Measurements from ENCODE around the gene ZBTB5. TPM values are rescaled to one million over a fixed set of nuclear protein-coding genes. Genes with fewer than 3 reads are reported as not detected.
A peak's percentile ranks its signal among the peaks of the same experiment; 100 is the strongest.

ZBTB5 gene
- polyA plus RNA-seq, 3 donors from 2014 or later = 0.72 to 1.2 TPM; not detected in 1

DNA sequence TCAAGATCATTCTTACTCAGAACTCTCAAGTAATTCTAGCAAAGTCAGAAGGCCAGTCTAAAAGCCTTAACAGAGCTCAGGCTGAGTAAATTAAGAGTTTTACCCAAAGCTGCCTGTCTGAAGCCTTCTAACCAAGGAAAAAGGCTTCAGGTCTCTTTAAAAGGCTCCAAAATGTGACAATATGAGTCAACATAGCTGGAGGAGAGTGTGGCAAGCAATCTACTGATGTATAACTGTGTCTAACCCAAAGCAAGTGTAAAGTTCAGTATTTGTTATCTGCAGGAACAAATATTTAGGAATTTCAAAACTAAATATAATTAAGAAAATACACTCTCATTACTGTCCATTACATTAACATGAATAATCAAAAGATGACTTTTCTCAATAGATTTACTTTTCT is 11.0 kb downstream of the ZBTB5 start:
- no peak overlapping the region for H3K4me3 Mint-ChIP-seq
- H3K4me1 Mint-ChIP-seq = peaks cover 8 to 18% of the 10 kb centered on the region in 2 donors
- peaks cover 0 to 8% (median 5%) of the 10 kb centered on the region in 3 donors for H3K36me3 Mint-ChIP-seq
- DNase-seq = no peak
- H3K27me3 Mint-ChIP-seq (ENCODE audit: low read depth in 3 of 3) = no peaks in the 10 kb centered on the region
- H3K9me3 Mint-ChIP-seq = no peaks in the 10 kb centered on the region
- no peak overlapping the region for H3K27ac Mint-ChIP-seq

DNA sequence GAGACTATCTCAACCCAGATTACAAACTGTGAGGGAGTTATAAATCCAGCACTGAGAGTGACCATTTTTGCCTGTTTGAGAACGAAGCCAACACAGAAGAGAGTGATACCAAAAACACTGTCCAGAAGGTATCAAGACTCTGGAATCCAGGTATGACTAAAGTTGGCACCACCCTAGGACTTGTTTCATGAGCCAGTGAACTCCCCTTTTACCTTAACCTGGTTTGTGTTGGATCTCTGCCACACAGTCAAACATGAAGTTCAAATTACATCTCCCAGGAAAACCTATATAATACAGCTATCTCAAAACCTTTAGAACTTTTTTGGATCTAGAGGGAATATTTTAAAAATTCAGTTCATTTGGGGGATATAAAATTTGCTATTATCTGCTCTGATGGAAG is 11.4 kb downstream of the ZBTB5 start:
- no peak overlapping the region for H3K27ac Mint-ChIP-seq

DNA sequence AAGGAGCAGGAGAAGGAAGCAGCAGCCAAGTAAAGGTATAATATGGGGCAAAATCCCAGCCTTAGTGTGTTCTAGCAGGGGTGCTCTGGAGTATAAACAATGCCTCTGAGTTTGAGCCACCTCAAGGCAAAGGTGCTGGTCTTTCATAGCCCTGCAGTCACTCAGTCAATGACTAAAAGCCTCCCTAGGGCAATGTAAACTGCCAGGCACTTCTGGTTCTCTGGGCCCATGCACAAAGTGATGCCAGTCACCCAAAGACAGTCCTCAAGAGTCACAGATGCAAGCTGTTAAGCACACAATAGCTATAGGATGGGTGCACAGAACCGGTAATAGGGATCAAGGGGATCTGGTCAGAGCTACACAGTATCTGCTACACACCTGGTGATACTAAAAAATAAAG is 12.6 kb downstream of the ZBTB5 start:
- no peak overlapping the region for H3K27ac Mint-ChIP-seq

More for the DNA sequence above, 11.4 kb downstream of the ZBTB5 start:
- H3K4me1 Mint-ChIP-seq = peaks cover 8 to 18% of the 10 kb centered on the region in 2 donors
- peaks cover 0 to 8% (median 5%) of the 10 kb centered on the region in 3 donors for H3K36me3 Mint-ChIP-seq
- DNase-seq = no peak
- H3K27me3 Mint-ChIP-seq (ENCODE audit: low read depth in 3 of 3) = no peaks in the 10 kb centered on the region
- H3K4me3 Mint-ChIP-seq = no peak overlapping the region
- H3K9me3 Mint-ChIP-seq = no peaks in the 10 kb centered on the region

DNA sequence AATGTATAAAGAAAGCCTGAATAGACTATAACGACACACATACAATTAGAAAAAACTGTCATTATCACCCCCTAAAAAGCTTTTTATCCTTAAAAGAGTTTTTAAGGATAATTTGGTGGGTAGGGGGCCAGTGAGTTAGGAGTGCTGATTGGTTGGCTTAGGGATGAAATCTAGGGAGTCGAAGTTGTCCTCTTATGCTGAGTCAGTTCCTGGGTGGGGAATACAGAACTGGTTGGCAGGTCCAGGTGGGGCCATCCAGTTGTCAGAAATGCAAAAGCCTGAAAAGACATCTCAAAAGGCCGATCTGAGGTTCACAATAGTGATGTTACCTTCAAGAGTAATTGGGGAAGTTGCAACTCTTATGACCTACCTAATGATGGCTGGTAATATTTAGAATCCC is 13.6 kb downstream of the ZBTB5 start:
- H3K27ac Mint-ChIP-seq = peak overlapping the region in 1 of 6 donors; percentile 36
- H3K4me3 Mint-ChIP-seq = no peak overlapping the region
- no peak for DNase-seq
- H3K27me3 Mint-ChIP-seq (ENCODE audit: low read depth in 3 of 3) = no peaks in the 10 kb centered on the region
- peaks cover 5 to 29% of the 10 kb centered on the region in 2 donors for H3K4me1 Mint-ChIP-seq
- no peaks in the 10 kb centered on the region for H3K9me3 Mint-ChIP-seq
- peaks cover 0 to 8% (median 5%) of the 10 kb centered on the region in 3 donors for H3K36me3 Mint-ChIP-seq

More for the DNA sequence above, 12.6 kb downstream of the ZBTB5 start:
- H3K4me3 Mint-ChIP-seq = no peak overlapping the region
- no peaks in the 10 kb centered on the region for H3K27me3 Mint-ChIP-seq (ENCODE audit: low read depth in 3 of 3)
- H3K4me1 Mint-ChIP-seq = peaks cover 7 to 23% of the 10 kb centered on the region in 2 donors
- DNase-seq = no peak
- H3K36me3 Mint-ChIP-seq = peaks cover 0 to 8% (median 5%) of the 10 kb centered on the region in 3 donors
- H3K9me3 Mint-ChIP-seq = no peaks in the 10 kb centered on the region

DNA sequence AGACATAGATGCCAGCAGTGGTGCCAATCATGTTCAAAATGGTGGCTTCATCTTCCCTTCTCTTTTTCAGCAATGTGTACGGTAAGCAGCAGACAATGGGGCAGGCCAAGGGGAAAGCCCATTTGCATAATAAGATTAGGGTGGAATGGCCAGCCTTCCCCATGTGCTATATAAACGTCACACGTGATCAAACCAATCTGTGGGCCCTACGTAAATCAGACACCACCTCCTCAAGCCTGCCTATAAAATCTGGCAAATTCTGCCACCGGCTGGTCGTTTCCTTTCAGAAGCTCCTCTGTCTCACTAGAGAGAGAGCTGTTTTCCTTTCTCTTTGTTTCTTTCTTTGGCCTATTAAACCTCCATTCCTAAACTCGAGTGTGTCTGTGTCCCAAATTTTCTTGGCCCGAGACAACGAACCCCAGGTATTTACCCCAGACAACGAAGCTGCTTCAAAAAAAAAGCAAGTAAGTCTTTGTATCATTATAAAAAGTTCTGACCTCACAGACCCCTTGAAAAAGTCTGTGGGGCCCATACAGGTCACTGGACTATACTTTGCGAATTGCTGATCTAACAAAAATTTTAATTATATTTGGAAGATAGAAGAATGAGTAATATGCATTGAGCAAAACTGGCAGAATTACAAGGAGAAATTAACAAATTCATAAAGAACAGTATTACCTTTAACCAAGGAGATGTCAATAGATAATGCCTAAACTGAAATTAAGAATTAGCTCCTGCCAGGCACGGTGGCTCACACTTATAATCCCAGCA is 15.2 kb downstream of the ZBTB5 start:
- peaks cover 0 to 8% (median 5%) of the 10 kb centered on the region in 3 donors for H3K36me3 Mint-ChIP-seq
- no peak overlapping the region for H3K27ac Mint-ChIP-seq
- H3K27me3 Mint-ChIP-seq (ENCODE audit: low read depth in 3 of 3) = no peaks in the 10 kb centered on the region
- H3K4me3 Mint-ChIP-seq = no peak overlapping the region
- no peaks in the 10 kb centered on the region for H3K9me3 Mint-ChIP-seq
- peaks cover 8 to 28% of the 10 kb centered on the region in 2 donors for H3K4me1 Mint-ChIP-seq
- DNase-seq = no peak

DNA sequence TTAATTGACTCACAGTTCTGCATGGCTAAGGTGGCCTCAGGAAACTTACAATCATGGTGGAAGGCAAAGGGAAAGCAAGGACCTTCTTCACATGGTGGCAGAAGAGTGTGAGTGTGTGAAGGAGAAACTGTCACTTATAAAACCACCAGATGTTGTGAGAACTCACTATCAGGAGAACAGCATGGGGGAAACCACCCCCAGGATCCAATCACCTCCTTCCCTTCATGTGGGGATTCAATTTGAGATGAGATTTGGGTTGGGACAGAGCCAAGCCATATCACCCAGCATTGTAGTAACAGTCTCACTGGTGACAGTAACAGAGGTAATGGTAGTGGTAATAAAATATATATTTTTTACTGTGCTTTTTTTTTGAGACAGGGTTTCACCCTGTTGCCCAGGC is 18.1 kb downstream of the ZBTB5 start:
- Mint-ChIP-seq H3K36me3 (peaks cover 0 to 11% (median 8%) of the 10 kb centered on the region in 3 donors), H3K27me3 (ENCODE audit: low read depth in 3 of 3) (no peaks in the 10 kb centered on the region), H3K9me3 (no peaks in the 10 kb centered on the region), H3K4me3 (no peak overlapping the region), H3K27ac (peak overlapping the region in 1 of 6 donors; percentile 61), H3K4me1 (peaks cover 3 to 28% of the 10 kb centered on the region in 2 donors)
- DNase-seq = no peak

DNA sequence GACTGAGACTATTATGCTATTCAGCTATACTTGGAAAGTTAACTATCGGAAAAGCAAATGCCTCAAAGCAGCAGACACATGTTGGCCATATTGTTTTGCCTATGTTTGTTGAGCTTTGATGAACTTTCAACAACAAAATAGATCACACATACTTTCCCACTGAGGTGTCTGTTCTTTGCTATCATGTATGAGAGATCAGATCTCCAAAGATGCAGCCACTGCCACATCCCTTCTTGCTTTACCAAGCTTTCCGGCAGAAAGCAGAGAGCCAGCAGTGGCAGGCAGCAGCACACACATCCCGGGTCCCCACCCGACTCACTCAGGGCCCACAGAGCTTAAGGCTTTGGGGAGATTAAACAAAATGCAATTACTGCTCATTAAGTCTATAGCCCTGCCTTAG is 18.8 kb downstream of the ZBTB5 start:
- Mint-ChIP-seq H3K36me3 (peaks cover 0 to 17% (median 8%) of the 10 kb centered on the region in 3 donors), H3K4me3 (no peak overlapping the region), H3K27me3 (ENCODE audit: low read depth in 3 of 3) (no peaks in the 10 kb centered on the region), H3K4me1 (peaks cover 3 to 28% of the 10 kb centered on the region in 2 donors), H3K27ac (peak overlapping the region in 2 of 6 donors; percentile 61 to 66), H3K9me3 (no peaks in the 10 kb centered on the region)
- no peak for DNase-seq

DNA sequence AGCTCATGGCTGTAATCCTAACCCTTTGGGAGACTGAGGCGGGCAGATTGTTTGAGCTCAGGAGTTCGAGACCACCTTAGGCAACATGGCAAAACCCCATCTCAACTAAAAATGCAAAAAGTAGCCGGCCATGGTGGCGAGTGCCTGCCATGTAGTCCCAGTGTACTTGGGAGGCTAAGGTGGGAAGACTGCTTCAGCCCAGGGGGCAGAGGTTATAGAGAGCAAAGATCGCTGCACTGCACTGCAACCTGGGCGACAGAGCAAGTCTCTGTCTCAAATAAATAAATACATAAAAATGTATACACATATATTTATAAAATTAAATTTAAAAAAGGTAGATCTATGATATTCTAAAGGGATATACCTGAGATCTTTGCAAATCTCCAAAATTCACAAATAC is 19.4 kb downstream of the ZBTB5 start:
- Mint-ChIP-seq H3K27ac (no peak overlapping the region), H3K4me3 (no peak overlapping the region)

DNA sequence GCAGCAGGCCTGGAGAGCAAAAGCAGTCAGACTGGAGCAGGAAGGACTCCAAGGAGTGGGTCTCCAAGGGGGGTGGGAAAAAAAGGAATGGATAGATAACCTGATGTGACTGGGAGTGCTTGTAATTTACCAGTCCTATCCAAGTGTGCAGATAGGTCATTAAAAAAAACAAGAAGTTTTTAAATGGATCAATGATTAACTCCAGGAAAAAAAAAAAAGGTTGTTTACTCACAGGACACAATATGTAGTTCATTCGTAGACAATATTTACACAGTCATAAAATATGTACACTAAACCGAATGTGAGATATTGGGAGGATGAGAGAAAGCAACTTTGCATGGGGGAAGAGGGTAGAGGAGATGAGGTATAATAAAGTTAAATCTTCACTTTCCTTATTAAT is 20.4 kb downstream of the ZBTB5 start:
- Mint-ChIP-seq H3K27me3 (ENCODE audit: low read depth in 3 of 3) (no peaks in the 10 kb centered on the region), H3K9me3 (no peaks in the 10 kb centered on the region), H3K36me3 (peaks cover 0 to 17% (median 3%) of the 10 kb centered on the region in 3 donors), H3K4me1 (peaks cover 3 to 28% of the 10 kb centered on the region in 2 donors), H3K4me3 (no peak overlapping the region), H3K27ac (no peak overlapping the region)
- DNase-seq = no peak

More for the DNA sequence above, 19.4 kb downstream of the ZBTB5 start:
- H3K4me1 Mint-ChIP-seq = peaks cover 3 to 28% of the 10 kb centered on the region in 2 donors
- peaks cover 0 to 20% (median 8%) of the 10 kb centered on the region in 3 donors for H3K36me3 Mint-ChIP-seq
- no peak for DNase-seq
- H3K9me3 Mint-ChIP-seq = no peaks in the 10 kb centered on the region
- H3K27me3 Mint-ChIP-seq (ENCODE audit: low read depth in 3 of 3) = no peaks in the 10 kb centered on the region

DNA sequence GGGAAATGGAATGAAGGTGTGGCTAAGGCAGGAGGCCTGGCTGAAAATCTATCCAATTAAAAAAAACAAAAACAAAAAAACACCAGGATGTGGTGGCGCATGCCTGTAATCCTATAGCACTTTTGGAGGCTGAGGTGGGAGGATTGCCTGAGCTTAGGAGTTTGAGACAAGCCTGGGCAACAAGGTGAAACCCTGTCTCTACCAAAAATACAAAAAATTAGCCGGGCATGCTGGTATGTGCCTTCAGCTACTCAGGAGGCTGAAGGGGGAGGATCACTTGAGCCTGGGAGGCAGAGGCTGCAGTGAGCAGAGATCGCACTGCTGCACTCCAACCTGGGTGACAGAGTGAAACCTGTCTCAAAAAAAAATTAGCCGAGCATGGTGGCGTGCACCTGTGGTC is 21.7 kb downstream of the ZBTB5 start:
- DNase-seq = no peak
- H3K4me1 Mint-ChIP-seq = peaks cover 3 to 28% of the 10 kb centered on the region in 2 donors
- no peaks in the 10 kb centered on the region for H3K9me3 Mint-ChIP-seq
- no peaks in the 10 kb centered on the region for H3K27me3 Mint-ChIP-seq (ENCODE audit: low read depth in 3 of 3)
- no peak overlapping the region for H3K27ac Mint-ChIP-seq
- H3K4me3 Mint-ChIP-seq = no peak overlapping the region
- peaks cover 0 to 20% (median 0%) of the 10 kb centered on the region in 3 donors for H3K36me3 Mint-ChIP-seq

DNA sequence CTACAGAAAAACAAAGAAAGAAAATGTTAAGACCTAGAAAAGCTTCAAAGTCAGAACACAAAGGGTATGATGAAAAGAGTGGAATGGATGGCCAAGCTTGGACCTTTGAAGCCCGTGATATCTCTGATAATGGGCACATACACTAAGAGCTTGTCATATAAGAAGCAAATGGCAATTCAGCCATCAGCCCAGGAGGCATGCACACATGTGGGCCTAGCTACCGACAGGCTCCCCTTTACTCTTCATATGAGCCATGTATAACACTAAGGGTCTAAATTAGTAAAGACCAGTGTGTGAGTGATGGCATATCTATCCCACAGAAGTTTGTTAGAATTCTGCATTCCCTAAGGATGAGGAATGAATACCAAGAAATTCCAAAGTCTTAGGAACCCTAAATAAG is 22.7 kb downstream of the ZBTB5 start:
- no peak for DNase-seq
- Mint-ChIP-seq H3K4me1 (peaks cover 3 to 20% of the 10 kb centered on the region in 2 donors), H3K27me3 (ENCODE audit: low read depth in 3 of 3) (no peaks in the 10 kb centered on the region), H3K9me3 (no peaks in the 10 kb centered on the region), H3K27ac (no peak overlapping the region), H3K36me3 (peaks cover 0 to 20% (median 0%) of the 10 kb centered on the region in 3 donors), H3K4me3 (no peak overlapping the region)

DNA sequence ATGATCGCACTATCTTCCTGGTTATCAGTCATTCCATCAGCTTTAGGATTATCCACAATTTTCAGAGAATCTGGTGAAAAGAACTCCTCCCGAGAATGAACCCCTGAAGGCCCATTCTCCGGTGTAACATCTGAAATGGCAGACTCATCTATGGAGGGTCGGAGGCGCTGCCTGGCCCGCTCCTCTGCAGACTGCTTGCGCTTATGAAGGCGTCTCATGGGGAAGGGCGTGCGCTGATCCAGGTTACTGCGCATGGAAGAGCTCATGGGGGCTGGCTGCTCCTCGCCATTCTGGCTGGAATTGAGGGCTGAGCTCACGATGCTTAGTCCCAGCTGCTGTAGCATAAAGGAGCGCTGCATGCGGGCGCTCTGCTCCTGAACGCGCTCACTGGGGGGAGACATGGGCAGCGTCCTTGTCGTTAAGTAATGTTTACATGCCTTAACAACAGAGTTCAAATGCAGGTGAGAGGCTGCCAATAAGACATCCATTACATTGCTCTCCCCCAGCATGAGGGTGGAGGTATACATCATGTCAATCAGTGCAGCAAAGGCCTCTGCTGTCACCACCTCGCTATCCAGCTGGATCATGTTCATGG is 23.4 kb downstream of the ZBTB5 start:
- peaks cover 0 to 25% (median 5%) of the 10 kb centered on the region in 3 donors for H3K36me3 Mint-ChIP-seq
- H3K4me1 Mint-ChIP-seq = peaks cover 3 to 14% of the 10 kb centered on the region in 2 donors
- H3K27ac Mint-ChIP-seq = no peak overlapping the region

DNA sequence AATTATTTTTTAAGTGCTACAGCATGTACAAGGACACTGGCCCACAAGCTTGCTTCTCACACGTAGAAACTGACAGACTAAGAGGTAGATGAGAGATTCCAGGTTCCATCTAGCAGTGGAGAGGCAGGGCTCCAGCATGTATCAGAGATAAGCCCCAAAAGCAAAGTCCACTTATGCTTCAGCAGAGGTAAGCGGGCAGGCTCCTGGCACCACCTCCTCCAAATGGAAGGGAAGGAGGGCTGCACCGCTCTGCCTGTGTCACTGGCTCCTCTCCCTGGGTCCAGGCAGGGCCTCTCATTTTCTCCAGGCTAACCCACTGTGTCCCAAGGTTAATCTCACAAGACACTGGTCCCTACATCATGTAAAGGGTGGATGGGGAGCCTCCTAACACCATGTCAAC is 26.9 kb downstream of the ZBTB5 start:
- DNase-seq = no peak
- Mint-ChIP-seq H3K4me1 (peaks cover 0 to 2% of the 10 kb centered on the region in 2 donors), H3K36me3 (peaks cover 0 to 27% (median 5%) of the 10 kb centered on the region in 3 donors), H3K27me3 (ENCODE audit: low read depth in 3 of 3) (peaks cover 0 to 2% (median 0%) of the 10 kb centered on the region in 3 donors), H3K9me3 (no peaks in the 10 kb centered on the region), H3K27ac (no peak overlapping the region), H3K4me3 (no peak overlapping the region)

More for the DNA sequence above, 23.4 kb downstream of the ZBTB5 start:
- no peak overlapping the region for H3K4me3 Mint-ChIP-seq
- DNase-seq = no peak
- peaks cover 0 to 2% (median 0%) of the 10 kb centered on the region in 3 donors for H3K27me3 Mint-ChIP-seq (ENCODE audit: low read depth in 3 of 3)
- no peaks in the 10 kb centered on the region for H3K9me3 Mint-ChIP-seq

DNA sequence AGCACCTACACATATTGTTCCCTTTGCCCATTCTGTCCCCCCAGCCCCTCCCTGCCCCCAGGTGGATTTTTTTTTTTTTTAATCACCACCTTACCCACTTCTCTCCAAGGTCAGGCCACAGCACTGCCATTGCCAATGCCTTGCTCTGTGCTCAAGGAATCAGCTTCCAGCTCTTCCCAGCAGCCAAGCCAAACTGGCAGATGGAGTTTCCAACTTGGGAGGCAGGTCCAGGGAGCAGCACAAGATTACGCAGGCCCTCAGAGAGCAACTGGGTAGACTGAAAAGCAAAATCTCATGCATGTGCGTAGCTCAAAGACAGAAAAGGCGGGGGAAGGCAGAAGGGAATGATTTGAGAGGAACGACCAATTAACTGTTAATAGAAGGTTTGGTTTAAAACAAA is 27.6 kb downstream of the ZBTB5 start:
- Mint-ChIP-seq H3K36me3 (peaks cover 0 to 27% (median 5%) of the 10 kb centered on the region in 3 donors), H3K9me3 (no peaks in the 10 kb centered on the region), H3K27ac (no peak overlapping the region), H3K4me1 (peaks cover 4 to 6% of the 10 kb centered on the region in 2 donors), H3K4me3 (no peak overlapping the region), H3K27me3 (ENCODE audit: low read depth in 3 of 3) (peaks cover 0 to 2% (median 0%) of the 10 kb centered on the region in 3 donors)
- no peak for DNase-seq

Measured in immature natural killer cell (primary cell).